Spleen (tissue), 7 donors: ENCODE data around the gene NUDT14.

ENCODE experiments used
- CTCF ChIP-seq, 11 experiments: fragments of 200-600 bp in 7 of 11; fragments of 450-650 bp in 4 of 11; sonication (generic) in 4 of 11; IDR thresholded peaks in 8 of 11; conservative IDR thresholded peaks in 3 of 11; 1 replicate in 7 of 11; 2 replicates in 4 of 11; pipeline versions ENCODE4 v1.4.0 to v1.8.0; 2016 to 2021; ENCODE audit warnings: antibody characterized with exemption in 11 of 11, inconsistent platforms in 4 of 11, mild to moderate bottlenecking in 1 of 11
- POLR2A ChIP-seq, 3 donors: fragments of 450-650 bp; IDR thresholded peaks; one replicate each; pipeline ENCODE4 v1.5.1; 2017; ENCODE audit warnings: antibody characterized with exemption in 3 of 3, mild to moderate bottlenecking in 1 of 3
- POLR2AphosphoS5 ChIP-seq, 3 donors: sonication (generic); formaldehyde crosslinking; IDR thresholded peaks; one replicate each; pipeline ENCODE4 v1.5.1; 2017; ENCODE audit warnings: antibody characterized with exemption in 3 of 3
- donor health status: DM: no; HTN: no; CAD: no; lungs with moderate emphysema.
- donor health status: DM: no; HTN: no; CAD: no.
- donor health status: DM: no; HTN: no; CAD: no.

GRCh38 chr14:105204931-105205672 is 24.0 kb upstream of the NUDT14 start:
- TF ChIP-seq CTCF (IDR thresholded peaks at IDR 0.05 in 8 of 11, conservative IDR thresholded peaks at IDR 0.05 in 3 of 11) (no peak), POLR2A (IDR thresholded peaks at IDR 0.05) (no peak), POLR2AphosphoS5 (IDR thresholded peaks at IDR 0.05) (peak in 1 of 3 donors; percentile 14)
